Activated naive CD4-positive, alpha-beta T cell treated with Interleukin-2 at 50 U/mL for 16 hours (primary cell): ENCODE results near the gene S100A6.
"Not testable (repeated sequence)": the region's sequence is repeated elsewhere in the genome, so short reads cannot be mapped to it uniquely, and the experiment has no call there.

Source experiments
- DNase-seq: peaks from one replicate; pipeline ENCODE4 v3.0.0-alpha.2; 2020

S100A6 gene

DNA sequence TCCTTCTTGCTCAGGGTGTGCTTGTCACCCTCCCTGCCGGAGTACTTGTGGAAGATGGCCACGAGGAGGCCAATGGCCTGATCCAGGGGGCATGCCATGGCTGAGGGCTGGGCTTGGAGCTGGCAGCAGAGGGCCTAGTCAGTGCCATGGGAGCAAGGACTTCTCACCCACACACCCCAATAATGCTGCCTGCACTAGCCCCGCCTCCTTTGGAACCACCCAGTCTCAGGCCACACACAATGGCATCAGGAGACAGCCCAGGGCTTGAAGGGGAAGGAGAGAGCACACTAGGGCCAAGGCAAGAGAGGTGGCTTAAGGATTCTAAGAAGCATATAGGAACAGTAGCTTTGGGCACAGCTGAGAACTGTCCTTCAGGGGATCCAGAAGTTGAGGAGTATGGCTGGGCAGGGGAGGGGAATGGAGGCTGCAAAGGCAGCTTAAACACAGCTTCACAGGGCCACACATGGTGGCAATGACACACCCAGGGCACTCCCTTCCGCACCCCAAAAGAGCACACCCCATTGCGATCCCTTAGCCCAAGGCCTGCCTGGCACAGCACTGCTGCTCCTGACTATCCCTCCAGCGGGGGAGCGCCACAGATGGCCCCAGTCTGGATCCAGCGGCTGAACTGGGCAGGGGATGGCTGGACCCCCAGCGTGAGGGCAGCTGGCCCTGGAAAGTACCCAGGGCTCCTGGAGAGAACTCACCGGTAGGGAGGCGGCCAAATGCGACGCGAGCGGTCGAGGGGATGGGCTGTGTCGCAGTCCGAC lies at the start of gene S100A6:
Gene S100A6, minus strand, starts transcription at position 750 of the 770 bp plus-strand sequence. Its CDS starts 652 bp downstream, at position 98.
- peak; percentile 45 for DNase-seq

DNA sequence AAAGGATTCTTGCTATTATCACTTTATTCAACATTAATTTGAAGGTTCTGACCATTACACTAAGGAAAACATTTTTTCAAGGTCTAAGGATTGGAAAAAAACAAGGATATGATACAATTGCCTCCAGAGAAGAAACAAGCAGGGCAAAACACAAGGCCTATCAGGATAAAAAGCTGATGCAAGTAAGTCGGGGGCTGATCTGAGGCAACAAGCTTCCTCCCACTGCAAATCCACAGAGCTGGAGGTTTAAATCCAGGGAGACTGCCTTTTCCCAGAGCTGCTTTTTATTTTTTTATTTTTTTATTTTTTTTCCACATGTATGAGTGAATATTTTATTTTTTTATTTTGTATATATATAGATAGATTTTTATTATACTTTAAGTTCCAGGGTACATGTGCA lies 49.2 kb upstream of the S100A6 start:
- DNase-seq: no peak

DNA sequence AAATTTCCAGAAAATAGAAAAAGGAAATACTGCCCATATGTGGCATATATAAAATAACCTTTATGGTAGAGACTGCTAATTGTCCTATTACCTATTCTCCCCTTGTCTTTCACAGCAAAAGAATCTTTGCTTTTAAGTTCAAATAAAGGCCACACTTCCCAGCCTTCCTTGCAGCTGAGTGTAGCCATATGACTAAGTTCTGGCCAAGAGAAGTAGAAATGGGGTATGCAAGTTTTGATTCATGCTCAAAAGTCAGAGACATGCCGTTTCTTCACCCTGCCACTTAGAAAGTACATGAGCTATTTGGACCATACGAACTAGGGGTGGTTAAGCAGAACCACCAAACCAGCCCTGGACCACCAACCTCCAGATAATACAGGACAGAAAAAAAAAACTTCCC lies 48.2 kb upstream of the S100A6 start:
- DNase-seq: no peak

DNA sequence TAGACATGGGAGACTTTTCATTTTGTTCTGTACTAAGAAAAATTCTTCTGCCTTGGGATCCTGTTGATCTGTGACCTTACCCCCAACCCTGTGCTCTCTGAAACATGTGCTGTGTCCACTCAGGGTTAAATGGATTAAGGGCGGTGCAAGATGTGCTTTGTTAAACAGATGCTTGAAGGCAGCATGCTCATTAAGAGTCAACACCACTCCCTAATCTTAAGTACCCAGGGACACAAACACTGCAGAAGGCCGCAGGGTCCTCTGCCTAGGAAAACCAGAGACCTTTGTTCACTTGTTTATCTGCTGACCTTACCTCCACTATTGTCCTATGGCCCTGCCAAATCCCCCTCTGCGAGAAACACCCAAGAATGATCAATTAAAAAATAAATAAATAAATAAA lies 47.7 kb upstream of the S100A6 start:
- not testable (repeated sequence) for DNase-seq

DNA sequence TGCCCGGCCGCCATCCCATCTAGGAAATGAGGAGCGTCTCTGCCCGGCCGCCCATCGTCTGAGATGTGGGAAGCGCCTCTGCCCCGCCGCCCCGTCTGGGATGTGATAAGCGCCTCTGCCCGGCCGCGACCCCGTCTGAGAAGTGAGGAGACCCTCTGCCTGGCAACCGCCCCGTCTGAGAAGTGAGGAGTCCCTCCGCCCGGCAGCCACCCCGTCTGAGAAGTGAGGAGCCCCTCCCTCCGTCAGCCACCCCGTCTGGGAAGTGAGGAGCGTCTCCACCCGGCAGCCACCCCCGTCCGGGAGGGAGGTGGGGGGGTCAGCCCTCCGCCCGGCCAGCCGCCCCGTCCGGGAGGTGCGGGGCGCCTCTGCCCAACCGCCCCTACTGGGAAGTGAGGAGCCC lies 47.0 kb upstream of the S100A6 start:
- DNase-seq: not testable (repeated sequence)

DNA sequence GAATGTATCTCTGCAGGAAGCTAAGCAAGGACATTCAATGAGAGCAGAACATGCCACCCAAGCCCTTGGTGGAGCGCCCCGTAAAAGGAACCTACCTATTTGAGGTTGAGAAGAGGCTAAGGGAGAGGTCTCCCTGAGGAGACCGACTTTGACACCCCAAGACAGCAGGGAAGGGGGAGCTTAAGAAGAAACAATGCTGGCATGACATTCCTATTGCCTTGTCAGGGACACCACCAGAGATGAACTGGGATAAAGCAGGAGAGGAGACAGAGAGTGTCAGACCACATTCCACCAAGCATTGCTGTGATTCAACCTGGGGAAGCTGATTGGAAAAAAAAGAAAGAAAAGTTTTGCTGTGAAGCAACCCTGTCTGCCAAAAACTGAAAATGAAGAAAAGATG lies 43.1 kb upstream of the S100A6 start:
- DNase-seq: no peak

DNA sequence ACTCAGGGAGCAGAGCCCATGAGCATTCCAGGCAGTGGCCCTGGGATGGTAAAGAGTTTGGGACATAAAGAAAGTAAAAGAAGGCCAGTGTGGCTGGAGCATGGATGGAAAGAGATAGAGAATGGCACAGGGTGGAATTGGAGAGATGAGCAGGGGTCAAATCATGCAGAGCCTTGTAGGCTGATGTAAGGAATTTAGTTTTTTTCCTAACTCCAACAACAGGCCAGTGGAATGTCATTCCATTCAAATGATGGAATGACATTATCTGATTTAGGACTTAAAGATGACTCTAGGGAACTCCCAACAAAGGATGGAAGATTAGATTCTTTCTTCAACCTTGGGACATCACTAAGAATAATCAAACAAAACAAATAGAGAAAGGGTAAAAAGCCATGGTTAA lies 42.7 kb upstream of the S100A6 start:
- no peak for DNase-seq

DNA sequence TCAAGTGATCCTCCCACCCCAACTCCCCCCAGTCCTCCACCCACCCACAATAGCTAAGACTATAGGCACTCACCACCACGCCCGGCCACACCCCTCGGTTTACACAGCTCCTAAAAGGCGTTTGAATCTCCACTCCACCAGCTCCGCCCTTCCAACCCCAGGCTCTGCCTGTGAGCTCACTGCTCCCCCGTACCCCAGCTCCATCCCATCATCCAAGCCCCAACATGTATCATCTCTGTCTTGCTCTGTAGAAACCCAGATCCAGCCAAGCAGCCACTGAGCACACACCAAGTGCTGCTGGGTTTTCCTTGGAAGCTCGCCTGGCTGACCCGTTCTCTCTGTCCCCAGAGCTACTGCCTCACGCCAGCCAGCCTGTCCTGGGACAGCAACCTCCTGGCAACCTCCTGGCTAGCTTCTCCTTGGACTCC lies 41.8 kb upstream of the S100A6 start:
- DNase-seq: no peak

DNA sequence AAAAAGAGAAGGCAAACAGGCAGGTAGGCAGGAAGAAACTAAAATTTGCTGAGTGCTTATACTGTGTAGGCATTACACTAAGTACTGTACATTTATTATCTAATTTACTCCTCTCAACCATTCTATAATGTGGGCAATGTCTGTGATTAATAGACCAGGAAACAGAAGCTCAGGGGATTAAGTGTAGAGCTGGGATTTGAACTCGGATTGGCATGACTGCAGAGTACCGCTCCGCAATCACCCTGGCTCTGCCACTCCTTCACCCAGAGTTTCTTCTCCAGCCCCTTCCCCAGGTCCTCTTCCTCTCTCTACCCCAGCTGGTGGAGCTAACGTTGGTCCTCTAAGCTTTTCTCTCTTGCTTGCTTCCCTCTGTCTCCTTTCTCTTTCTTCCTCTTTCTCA lies 41.3 kb upstream of the S100A6 start:
- no peak for DNase-seq

DNA sequence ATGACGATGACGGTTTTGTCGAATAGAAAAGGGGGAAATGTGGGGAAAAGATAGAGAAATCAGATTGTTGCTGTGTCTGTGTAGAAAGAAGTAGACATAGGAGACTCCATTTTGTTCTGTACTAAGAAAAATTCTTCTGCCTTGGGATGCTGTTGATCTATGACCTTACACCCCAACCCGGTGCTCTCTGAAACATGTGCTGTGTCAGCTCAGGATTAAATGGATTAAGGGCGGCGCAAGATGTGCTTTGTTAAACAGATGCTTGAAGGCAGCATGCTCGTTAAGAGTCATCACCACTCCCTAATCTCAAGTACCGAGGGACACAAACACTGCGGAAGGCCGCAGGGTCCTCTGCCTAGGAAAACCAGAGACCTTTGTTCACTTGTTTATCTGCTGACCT lies 39.7 kb upstream of the S100A6 start:
- DNase-seq: not testable (repeated sequence)

DNA sequence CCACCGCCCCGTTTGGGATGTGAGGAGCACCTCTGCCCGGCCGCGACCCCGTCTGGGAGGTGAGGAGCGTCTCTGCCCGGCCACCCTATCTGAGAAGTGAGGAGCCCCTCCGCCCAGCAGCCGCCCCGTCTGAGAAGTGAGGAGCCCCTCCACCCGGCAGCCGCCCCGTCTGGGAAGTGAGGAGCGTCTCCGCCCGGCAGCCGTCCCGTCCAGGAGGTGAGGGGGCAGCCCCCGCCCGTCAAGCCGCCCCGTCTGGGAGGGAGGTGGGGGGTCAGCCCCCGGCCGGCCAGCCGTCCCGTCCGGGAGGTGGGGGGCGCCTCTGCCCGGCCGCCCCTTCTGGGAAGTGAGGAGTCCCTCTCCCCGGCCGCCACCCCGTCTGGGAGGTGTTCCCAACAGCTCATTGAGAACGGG lies 39.3 kb upstream of the S100A6 start:
- not testable (repeated sequence) for DNase-seq

DNA sequence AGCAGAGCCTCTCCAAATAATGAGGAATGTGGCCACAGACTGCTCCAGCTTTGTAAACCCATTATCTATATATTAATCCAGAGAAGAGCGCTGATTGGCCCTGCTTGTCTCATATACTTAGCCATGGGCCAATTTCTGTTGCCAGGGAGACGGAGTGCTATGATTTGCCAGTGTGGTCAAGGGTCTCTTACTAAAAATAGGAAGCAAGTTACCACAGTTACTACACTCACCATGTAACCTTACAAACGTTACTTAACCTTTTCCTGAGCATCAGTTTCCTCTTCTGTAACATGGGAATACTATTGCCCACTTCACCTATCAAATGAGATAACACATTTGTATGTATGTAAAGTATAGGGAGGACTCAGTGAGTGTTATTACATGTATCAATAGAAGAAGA lies 37.6 kb upstream of the S100A6 start:
- no peak for DNase-seq

DNA sequence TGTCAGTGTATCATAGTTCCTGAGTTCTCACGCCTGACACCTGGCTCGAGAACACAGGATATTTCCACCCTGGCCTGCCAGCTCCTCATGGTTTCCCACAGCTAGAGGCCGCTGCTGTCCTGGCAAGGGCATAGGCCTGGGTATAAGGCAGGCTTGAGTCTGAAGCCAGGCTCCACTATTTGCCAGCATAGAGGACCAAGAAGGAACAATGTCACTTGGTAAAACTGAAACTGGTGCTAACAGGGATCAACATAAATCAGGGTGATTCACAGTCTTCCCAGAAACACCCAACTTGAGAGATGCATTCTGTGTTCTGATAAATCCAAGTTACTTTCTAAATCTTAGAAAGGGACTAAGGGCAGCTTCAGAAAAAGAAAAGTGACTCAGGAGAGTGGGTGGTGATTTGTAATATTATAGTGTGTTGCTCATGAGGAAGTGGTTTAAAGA lies 36.8 kb upstream of the S100A6 start:
- peak; percentile 59 for DNase-seq

DNA sequence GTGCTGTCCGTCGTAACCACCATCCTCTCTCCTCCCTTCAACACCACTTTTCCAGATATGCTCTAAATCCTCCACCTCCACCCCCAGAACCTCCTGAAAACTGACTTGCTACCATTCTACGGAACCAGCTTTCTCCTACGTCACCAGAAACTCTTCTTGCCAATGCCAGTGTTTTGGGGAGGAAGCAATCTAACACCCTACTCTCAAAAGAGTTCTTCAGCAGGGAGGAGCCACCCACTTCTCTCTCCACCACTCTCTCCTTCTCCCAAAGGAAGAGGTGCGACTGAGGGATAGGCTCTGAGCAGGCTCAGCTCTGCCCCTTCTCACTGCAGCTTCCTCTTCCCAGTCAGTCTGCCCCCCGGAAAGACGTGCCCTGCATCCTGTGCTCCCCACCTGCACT lies 35.9 kb upstream of the S100A6 start:
- no peak for DNase-seq

DNA sequence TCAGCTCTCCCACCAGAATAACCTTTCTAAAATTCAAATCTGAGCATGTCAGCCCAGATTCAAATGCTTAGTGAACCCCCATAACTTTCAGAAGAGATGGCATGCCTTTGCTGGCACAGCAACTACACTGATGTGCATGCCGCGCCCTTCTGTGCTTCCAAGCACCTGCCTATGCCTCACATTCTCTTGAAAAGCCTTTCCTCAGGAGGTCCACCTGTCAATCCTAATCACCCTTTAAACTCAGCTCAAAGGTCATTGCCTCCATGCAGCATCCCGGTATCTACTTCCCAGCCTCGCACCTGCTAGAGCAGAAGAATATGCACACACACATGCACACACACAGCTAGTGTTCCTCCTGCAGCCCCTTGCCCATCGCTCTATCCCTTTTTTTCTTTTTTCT lies 35.1 kb upstream of the S100A6 start:
- DNase-seq: no peak

DNA sequence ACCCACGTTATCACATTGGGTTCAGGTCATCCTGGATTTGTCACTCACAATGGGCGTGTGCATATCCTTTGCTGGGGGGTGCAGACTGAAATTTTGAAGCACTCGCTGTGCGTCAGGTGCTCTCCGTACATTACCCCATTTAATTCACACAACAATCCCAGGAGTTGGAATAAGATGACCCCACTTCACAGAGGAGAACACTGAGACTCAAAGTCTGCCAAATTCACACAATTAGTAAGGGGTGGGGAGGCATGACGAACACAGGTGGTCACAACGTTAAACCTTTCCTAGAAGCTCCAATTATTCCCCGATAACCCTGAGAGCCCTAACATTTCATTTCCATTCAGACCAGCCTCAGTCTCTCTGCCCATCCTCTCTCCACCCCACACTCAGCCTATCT lies 33.7 kb upstream of the S100A6 start:
- DNase-seq: no peak

DNA sequence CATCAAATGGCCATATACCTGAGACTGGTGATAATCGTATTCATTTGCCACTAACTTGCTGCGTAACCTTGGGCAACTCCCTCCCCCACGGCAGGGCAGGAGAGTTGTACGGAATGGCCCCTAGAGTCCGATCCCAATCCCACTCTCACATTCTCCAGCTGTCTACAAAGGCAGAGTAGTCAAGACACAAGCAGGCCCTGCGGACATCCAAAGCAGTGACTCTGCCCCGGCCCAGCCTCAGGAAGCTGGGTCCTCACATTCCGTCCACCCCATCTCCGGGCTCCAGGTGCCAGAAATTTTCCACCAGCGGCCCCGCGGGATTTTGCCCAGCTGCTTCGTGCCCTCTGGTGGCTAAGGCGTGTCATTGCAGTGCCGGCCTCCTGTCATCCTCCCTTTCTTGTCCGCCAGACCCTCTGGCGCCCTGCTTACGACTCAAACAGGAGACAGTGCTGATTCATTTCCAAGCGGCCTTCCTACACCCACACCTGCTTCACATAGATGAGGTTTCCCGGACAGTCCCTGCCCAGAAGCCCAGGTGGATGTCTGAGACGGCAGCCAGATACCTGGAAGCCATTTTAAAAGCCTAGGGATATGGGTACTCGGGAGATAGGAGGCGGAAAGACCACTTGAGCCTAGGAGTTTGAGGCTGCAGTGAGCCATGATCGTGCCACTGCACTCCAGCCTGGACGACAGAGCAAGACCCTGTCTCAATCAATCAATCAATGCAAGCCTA lies 32.7 kb upstream of the S100A6 start:
- DNase-seq: peak; percentile 82

DNA sequence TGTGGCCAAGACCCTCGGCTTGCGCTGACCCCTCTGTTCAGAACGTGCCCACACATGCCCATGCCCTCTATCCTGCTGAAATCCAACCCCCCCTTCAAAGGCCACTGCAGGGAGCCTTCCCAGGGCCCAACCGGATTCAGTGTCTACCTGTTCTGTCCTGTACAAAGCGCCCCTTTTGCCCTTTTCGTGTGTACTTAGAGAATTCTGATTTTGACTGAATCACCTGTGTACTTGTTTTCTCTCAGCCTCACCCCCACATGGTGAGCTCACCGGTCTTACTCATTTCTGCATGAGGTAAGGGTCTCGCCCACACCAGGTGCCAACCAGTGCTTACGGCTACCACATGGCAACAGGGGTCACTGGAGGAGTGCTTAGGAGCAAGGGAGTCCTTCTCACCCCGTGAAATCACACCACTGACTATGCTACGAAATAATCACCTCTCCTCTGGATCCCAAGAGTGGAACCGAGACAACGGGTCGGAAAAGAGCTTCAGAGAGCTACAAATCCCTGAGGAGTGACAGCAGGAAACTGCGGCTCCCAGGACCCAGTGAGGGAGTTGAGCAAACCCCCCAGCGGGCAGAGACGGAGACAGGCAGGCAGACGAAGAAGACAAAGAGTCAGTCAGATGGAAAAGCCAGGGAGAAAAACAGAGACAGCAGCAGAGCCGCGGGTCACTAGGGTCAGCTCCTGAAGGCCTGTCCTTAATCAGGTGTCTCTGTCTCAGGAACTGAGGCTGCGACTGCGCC lies 32.0 kb upstream of the S100A6 start:
- peak; percentile 64 for DNase-seq

DNA sequence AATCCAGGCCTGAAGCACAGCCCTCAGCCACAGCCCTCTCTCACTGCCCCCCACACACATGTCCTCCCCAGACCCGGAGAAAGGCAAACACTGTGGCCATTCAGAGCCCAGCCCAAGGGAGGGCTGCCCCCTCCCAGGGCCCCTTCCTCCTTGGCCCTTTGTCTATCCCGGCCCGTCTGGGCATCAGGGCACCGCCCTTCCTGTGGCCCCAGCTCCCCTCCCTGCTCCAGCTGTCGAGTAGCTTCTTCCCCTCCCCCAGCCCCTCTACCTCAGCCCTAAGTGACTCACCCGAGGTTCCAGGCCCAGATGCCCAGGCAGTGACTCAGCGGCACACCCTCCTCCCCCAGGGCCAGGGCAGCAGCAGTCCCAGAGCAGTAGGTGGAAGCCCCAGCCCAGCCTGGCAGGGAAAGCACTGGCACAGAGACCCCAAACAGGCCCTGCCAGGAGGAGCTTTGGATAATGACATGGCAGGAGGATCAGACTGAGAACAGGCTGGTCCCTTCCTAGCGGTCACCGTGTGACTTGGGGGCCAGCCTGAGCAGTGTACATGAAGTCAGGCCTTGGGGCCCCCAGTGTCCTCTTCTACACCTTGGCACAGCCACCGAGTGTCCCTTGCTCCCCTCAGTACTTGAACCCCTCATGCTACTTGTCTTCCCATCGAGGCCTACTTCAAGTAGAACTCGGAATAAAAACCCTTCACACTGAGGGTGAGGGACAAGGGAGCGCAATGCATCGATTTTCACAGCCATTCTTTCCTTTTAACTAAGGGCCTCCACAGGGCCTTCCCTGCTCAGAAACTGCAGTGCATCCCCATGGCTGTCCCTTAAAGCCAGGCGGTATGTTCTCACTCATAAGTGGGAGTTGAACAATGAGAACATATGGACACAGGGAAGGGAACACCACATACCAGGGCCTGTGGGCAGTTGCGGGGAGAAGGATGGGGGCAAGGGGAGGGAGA lies 30.9 kb upstream of the S100A6 start:
- peak; percentile 89 for DNase-seq

DNA sequence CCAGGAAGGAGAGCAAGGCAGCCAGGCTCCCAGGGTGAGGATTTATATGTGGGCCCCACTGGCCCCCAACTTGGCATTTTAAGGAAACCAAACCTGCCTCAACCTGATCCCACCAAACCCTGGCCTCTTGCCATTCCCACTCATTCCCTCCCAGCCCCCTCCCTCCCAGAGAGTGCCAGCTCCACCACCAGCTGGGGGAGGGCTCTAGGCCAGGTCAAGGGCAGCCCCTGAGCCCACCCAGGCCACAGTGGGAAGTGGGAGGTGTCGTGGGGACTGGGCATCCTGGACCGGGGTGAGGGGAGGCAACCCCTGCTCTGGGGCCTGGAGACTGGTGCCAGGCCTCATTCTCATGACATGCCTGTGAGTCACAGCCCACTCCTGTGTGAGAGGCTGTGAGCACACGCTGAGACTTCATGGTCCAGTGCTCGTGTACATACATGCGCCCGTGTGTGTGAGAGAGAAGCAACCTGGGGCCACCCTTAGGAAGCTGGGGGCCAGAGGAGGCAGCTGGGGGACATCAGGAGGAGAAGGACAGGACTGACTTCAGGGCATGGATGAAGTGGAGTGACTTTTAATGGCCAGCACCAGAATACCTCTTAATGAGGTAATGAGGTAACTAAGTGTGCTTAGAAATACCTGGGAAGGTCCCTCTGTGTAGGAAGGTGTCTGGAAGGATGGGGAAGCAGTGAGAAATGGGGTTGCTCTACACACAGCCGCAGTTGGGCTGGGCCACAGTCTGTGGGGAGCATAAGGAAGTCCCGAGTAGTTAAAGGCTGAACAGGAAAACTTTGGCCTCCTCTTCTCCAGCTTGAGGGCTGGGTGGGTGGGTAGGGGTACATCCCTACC lies 30.0 kb upstream of the S100A6 start, which contains the start of gene S100A2:
Gene S100A2, minus strand, starts transcription at position 316 of the 846 bp plus-strand sequence. CDS start 1,967 bp downstream, outside the sequence.
- DNase-seq: peak; percentile 66

DNA sequence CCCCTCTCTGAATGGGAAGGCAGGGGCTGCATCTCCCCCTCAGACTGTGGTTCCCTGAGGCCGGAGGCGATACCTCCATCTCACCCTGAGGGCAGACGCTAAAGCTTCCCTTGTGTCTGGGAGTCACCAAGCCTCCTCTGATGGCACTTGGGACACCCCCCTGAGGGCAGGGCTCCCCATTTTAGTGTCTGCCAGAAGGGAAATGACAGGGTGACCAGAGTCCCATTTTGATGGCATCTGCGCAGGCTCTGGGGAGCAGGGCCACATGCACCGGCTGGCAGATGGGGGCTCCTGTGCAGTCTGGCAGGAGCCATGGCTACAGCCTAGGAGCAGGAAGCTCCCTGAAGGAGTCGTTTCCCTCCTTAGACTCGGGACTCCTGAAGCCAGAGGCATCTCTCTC lies 28.2 kb upstream of the S100A6 start:
- no peak for DNase-seq
